Activated T-cell treated with anti-CD3 and anti-CD28 coated beads for 4 hours (primary cell): ENCODE data around the gene GRID1.

ENCODE experiments used
- DNase-seq: peaks from one replicate; pipeline ENCODE4 v3.0.0-alpha.2; 2020

GRID1 gene

DNA sequence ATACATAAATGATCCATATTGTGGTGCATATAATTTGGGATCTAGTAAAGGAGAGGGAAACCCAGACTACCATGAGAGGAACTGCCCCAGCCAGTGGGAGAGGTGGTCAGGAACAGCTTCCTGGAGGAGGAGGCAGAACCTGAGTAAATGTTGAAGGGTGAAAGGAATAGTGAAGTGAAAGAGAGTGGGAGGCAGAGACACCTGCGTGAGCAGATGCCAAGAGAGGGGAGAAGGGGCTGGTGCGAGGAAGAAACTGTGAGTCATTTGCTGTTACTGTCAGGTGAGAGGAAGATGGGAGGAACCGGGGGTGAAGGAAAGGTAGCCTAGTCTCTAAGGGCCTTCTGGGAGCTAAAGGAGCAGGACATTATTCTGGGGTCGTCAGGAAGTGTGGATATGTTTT, 294.8 kb downstream of the GRID1 start:
- no peak for DNase-seq

DNA sequence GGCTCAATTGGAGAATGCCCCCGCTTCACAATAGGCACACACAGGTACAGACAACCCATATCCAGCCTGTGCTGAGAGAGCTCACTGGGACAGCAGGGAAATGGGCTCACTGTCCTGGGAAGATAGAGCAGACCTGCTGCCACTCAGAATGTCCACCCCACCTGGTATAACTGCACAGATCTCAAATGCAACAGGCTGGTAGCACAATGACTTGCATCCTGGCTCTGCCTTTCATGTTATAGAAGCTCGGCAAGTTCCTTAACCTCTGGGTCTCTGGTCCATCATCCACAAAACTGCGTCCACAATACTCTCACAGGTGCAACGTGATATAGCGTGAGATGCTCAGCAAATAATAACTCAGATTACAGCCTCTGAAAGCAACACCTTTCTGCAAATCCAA, 295.4 kb downstream of the GRID1 start:
- no peak for DNase-seq

DNA sequence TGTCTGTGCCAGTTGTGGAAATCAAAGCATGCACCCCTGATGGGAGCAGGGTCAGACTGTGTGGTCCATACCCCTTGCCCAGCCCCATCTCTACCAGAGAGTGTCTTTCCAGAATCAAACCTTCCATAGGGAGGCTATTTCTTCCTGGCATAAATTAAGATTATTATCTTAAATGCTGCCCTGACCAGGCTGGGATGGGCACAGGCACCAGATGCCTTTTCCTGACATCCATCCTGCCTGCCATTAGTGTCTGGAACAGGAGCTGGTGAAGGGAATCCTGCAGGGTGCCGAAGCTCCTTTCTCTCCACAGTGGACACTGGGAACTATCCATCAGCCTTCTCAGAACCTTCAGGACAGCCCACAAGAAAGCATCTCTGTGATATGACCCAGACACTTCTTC, 296.3 kb downstream of the GRID1 start:
- DNase-seq = no peak

DNA sequence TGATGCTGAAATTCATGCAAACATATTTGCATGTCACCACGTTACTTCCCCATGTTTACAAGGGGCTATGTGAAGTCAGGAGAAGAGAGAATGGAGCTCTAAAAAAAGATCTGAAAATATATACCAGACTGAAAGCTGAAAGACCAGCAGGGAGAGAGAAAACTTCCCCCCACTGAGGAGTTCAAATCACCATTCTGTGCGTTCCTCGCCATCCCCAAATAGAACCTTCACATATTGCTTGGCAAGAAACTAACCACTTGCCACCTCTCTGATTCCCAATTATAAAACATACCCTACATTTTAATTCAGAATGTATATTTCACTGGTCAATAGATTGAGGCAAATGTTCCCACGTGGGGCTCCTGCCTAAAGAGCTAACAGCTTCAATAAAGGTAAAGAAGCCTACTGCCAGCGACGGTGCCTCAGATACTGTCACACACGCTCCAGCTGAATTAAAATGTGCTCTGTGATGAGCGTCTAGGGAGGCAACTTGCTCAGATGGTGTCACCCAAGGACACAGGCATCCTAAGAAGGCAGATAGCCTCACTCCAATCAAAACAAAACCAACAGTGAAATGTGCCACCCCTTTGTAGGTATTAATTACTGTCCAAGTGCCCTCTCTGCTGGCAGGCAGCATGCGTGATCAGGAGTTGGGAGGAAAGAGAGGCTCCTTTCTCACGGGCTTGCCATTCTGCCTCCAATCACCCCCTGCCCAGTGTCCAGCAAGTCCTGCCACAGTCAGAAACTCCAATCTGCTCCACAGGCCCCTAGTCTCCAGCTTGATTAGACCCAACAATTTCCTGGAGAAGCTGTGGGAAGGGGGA, 298.2 kb downstream of the GRID1 start:
- no peak for DNase-seq

DNA sequence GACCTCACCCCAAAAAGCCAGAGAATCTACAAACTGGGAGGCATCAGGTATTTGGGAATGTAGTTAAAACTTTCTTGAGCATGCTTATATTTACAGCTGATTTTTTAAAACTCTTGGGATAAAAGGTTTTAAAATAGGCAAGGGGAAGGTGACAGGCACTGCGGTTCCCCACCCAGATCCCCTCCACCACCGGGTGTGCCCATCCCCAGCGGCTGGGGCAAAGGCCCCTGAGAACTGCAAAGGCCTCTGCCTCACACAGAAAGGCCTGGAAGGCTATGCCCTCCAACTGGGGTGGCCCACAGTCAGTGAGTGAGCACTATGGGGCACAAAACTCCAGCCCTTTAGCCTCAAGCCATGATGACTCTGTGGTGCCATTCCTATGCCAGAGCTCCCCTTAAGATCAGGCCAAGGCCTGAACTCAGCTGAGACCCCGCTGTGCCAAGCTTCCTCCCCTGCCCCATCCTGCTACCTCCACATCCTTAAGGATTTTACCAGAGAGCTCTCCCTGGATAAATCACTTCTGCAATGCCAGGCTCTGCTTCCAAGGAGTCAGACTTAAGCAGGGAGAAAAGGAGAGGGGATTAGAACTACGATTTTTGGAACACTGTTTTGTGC, 299.1 kb downstream of the GRID1 start:
- DNase-seq = no peak

DNA sequence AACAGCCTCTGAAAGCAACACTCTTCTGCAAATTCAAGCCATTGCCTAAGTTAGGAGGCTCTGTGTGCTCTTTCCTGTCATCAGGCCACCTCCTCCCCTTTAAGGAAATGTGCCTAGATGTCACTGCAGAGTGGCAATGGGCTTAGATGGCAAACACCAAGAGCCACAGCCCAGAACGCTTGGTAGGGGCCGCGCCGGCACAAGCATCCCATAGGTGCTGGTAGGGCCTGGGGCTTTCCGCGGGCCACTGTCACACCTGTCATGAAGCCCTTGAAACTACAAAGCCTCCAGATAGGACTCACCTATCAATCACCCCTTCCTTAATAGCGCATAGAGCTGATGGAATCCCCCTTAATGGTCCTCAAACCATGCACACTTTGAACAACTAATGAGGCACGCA, 299.9 kb downstream of the GRID1 start:
- DNase-seq = no peak

DNA sequence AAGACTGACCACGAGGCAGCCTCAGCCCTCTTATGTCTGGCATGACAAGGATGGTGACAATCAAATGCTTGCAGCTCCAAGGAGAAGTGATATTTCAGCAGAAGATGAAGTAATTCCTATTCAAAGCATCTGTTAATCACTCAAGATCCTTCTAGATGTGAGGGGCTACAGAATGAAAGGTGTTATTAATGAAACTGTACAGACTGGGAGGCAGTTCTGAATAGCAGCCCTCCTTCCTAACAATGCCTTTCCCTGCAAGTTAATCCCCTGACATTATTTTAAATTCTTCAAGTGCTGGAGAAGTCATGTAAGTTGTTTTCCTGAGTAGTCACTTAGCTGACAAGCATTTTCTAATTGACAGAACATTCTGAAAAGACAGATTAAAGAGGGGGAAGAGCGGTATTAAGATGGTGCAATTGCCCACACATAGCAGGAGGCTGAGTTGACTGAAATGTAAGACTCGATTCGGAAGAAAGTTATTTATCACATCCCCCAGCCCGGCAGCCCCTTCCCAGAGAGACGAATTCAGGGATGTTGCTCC, 300.8 kb downstream of the GRID1 start:
- DNase-seq = no peak

DNA sequence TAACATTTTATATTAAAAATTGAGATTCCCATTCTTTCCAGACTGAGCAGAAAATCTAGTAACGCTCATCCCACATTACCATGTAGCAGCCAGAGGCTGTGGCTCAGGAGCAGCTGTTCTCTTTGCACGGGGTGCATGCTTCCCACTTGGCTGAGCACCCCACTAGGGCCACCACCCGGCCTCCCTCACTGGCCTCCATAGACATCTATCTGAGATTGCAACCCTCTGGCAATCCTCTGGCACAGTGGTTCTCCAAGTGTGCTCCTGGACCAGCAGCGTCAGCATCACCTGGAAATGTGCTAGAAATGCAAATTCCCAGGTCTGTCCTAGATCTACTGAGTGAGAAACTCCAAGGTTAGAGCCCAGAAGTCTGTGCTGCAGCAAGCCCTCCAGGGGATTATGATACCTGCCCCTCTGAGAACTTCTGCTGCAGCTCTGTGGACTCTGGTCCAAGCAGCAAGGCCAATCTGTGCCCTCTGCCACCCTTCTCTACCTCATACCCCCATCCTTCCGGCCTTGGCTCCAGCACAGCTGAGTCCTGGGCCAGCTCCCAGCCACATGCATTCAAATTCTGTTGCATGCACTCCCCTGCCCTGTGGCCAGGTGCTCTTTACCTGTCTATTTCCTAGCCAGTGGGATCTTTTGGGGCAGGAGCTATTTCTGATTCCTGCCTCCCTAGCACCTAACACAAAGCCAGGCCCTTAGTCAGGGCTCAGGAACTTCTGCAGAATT, 301.5 kb downstream of the GRID1 start:
- DNase-seq = no peak

DNA sequence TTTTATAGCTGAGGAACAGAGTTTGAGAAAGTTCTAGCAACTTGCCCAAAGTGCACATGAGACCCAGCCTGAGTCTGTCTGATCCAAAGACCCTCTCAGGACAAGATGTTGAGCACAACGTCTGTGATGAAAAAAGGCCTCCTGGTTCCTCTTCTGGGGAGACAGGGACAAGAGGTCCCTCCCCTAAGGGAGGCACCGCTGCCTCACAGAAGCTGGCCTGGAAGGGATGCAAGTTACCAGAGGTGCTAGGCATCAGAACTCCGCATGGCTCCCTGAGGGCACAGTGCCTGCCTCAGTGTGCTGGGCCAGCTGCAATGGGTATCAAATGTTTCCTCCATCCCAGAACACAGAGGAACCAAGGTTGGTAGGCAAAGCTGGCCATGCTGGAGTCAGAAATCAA, 302.4 kb downstream of the GRID1 start:
- no peak for DNase-seq

DNA sequence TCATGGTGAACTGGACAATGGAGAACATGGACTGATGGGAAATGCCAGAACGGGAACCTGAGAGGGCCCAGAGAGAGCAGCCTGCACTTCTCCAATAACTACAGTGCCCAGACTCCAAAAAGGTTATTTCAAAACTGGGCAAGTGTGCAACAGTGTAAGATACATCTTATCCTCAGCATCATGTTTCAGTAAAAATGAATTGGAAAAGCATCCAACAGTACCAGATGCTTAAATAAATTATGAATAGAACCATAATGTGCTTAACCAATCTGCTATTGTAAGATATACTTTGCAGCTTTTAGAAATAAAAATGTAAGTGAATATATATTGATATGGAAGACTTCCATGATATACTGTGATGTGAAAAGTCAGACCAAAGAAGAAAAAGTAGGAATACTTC, 303.3 kb downstream of the GRID1 start:
- DNase-seq = no peak

DNA sequence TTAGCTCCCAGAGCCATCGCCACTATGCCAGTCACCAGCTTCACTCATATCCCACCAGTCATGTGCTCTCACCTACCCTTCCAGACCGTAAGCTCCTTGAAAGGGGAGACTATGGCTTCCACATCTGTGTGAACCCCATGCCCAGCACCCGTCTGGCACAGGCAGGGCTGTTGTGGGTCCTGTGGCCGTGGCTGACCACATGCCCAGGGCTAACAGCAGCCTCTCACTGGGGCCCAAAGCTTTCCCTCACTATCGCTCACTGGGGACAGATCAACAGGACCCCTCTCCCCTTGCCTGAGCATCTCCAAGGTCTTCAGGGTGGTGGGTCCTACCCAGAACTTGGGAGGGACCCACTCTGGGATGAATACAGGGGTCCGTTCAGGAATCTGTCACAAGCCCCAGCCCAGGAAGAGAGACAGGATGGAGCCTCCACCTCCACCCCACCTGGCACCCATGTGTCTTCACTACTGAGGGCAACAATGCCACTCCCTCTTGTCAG, 303.9 kb downstream of the GRID1 start:
- DNase-seq = no peak

DNA sequence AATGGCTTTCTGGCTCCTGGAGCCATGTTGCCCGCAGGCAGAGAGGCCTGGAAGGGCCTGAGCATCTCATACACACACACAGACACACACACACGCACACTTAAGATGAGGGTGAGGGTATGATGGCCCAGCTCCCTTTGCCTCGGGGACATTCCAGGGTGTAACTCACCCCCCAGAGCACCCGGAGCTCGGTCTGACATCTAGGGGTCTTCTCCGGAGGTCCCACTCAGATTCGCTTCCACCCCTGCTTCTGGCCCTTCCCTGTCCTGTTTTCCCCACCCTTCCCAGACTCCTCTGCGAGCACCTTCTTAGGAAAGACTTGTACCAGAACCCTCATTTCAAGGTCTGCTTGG, 304.4 kb downstream of the GRID1 start:
- DNase-seq = no peak

DNA sequence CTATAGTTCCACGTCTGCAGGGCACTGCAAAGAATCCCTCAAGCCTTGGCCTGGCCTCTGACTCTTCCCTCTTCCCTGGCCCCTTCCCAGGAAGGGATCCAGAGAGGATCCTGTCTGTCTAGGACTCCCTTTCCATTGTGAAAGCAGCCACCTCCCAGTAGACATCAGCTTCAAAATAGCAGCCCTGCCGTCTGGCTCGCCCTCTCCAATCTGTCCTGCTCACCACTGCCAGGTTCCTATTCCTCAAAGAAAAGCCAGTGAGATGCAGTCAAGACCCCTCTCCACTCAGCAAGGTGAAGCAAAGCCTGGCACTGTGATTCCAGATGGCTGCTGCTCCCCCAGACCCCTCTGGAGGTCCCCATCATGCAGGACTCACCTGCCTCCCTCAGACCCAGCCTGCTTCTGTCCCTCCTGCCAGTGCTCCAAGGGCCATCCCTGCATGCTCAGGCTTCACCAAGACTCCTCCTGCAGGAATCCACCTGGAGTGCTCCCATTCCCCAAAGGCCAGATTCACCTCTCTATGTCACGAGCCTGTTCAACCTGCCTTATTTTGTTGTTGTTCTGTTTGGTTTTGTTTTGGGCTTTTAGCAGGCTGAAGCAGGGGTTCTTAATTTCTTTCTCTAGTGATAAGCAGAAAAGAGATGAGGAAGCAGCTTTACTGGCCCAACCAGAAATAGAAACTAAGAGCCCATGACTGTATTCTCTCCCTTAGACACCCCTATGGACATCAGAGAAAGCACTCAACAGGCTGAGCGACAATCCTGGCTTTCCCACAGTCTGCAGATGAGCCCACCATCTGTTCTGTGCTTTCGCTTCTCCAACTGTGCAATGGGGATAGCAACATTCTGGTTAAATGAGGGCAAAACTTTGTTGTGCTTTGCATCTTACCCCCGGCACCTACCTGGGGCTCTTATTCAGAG, 305.1 kb downstream of the GRID1 start:
- DNase-seq = no peak

DNA sequence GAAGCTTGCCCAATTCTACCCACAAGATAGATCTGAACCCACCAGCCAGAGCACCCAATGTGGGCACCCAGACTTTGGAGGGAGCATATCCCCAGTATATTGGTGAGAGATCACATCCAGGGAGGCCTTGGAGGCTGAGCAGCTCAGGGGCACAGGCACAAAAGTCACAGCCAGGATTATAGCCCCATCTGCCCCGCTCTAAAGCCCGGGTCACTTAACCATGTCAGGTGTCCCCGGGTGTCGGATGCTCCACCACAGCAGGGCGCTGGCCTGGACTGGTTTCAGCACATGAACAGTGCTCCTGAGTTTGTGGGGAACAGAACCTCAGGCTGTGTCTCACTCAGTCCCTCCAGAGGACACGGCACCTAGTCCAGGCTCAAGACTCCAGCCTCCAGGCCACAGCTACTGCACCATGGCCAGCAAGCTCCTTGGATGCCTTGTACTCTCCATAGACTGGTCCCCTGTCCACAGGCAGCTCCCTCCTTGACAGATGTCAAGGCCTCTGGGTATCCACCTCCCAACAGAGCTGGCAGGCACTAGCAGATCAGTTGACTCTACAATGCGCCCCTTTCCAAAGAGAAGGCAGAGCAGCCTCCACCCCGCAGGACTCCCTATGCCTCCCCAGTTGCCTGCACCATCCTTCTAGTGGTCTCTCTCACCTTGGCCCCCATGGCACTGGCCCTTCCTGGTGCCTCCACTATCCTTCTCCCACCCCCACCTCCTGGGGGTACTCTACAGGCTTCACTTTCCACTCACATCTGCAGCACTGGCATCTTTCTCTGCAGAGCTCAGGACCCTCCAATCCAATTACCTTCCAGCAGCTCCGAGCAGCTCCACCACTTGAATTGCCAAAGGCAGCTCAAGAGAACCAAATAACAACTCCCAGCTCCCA, 306.0 kb downstream of the GRID1 start:
- no peak for DNase-seq

DNA sequence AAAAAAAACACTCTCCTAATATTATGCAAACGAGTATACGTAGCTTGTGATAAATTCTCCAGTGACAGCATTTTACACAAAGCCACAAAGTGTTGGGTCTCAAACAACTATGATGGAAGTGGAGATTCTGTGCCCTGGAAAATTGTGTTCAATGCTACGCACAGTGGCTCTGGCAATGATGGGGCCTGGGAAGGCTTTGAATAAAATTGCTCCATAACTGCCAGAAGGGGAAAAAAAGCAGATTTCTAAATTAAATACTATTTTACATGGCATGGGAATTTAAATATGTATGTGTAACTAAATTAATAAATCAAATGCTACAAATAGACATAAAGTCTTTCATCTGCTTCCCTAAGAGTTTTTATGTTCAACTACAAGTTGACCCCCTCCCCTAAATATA, 306.7 kb downstream of the GRID1 start:
- no peak for DNase-seq

DNA sequence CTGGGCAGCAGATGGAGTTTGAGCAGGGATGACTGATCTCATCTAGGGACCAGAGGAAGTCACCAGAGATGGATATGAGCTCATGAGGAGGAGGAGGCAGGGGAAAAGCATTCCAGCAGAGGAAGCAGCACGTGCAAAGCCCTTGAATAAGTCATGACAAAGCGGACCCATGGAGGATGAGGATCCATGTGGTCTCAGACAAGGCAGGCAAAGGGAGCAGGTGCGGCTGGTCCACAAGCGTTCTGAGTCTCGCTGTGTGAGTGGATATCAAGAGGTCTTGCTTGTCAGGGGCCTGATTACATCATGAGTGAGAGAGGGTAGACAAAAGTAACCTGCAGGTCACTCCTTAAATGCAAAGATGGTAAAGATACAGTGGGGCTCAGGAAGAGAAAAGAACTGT, 307.6 kb downstream of the GRID1 start:
- no peak for DNase-seq

DNA sequence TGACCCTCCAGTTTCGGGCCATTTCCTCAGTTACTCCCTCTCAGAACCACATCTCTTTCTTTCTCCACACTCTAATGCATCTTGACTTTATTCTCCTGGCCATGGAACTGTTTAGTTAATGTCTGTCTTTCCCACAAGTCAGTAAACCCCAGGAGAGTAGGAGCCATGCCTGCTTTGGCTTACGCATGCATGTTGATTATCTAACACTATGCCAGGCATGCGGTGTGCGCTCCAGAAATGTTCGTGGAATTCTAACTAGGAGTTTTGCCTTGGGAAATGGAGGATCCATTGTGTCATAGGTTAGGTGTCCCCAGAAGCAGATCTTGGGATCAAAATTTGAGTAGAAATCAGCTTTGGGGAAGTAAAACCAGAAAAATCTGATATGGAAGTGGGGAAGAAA, 308.9 kb downstream of the GRID1 start:
- DNase-seq = no peak

DNA sequence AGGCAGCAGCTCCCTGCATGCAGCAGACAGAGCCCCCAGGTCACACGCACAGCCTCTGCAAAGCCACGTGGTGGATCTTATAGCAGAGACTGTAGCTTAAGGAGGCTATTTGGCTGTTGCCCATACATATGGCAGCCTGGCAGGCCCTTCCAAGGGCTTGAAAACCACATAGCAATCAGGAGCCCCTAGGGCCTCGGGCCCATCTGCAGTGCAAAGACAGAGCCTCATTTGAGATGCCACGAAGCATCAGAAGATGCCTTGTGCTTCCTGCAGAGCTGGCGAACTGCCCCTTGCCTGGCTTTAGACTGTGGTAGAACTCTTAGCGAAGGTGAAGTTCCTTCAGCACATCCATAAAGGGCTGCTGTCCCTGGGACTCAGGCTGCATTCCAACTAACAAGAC, 309.9 kb downstream of the GRID1 start:
- no peak for DNase-seq

DNA sequence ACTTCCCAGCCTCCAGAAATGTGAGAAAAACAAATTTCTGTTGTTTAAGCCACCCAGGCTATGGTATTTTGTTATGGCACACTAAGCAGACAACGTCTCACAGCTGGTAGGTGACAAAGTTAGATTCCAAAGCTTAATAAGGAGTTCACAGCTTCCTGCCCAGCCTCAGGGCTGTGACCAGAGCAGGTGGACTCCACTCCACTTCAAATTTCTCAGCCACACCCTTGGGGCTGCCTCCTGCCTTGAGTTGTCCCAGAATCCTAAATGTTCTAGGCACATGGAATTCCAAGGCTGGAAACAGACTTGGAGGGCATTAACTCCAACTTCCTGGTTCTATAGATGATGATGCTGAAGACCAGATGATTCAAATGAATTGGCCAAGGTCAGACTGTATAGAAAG, 310.7 kb downstream of the GRID1 start:
- DNase-seq = no peak

DNA sequence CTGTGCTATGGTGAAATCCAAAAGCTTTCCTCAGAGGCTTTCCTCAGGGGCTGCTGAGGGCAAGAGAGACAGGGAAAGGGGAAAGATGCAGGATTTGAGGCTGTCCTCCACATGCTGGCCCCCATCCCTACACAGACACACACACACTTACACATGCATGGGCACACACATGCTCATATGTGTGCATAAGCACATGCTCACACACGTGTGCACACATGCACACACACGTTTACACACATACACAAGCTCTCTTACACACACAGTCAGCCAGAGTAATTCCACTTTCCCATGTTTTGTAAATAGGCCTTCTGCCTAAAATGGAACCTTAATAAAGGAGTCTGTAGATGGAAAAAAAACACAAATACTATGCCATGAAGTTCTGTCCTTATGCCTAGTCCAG, 312.9 kb downstream of the GRID1 start:
- no peak for DNase-seq

DNA sequence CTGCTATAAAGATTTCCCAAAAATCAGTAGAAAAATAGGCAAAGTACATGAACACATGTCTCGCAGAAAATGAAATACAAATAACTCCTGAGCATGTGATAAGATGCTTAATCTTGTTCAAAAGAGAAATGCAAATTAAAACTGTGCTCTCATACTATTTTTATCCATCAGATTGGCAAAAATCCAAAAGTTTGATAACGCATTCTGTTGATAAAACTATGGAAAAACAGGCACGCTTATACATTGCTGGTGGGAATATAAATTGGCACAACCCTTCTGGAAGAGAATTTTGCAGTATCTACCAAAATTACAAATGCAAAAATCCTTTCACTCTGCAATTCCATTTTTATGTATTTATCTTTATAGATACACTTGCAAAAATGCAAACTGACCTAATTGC, 315.0 kb downstream of the GRID1 start:
- no peak for DNase-seq

DNA sequence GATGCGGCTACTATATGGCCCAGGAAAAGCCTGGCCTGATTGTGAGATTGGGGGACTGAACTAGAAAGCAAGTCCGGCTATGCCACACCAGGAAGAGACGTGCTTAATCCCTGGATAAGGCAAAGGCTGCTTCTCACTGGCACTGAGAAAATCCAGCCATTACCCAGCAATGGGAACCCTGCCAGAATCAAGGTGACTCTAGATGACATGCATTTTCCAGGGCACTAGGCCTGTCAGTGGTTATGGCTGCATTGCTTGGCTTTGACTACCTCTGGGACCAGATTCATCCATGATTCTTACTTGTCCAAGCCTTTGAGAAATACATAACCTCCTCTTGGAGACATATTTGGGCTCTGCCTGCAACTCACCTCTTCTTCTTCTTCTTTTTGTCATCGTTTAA, 317.2 kb downstream of the GRID1 start:
- DNase-seq = no peak
